Measurements from ENCODE around the gene MTHFD1. TPM values are rescaled to one million over a fixed set of nuclear protein-coding genes. Genes with fewer than 3 reads are reported as not detected.
A peak's percentile ranks its signal among the peaks of the same experiment; 100 is the strongest.

MTHFD1 gene
- total RNA-seq, 1 experiment from 2014 or later: 153 TPM

DNA sequence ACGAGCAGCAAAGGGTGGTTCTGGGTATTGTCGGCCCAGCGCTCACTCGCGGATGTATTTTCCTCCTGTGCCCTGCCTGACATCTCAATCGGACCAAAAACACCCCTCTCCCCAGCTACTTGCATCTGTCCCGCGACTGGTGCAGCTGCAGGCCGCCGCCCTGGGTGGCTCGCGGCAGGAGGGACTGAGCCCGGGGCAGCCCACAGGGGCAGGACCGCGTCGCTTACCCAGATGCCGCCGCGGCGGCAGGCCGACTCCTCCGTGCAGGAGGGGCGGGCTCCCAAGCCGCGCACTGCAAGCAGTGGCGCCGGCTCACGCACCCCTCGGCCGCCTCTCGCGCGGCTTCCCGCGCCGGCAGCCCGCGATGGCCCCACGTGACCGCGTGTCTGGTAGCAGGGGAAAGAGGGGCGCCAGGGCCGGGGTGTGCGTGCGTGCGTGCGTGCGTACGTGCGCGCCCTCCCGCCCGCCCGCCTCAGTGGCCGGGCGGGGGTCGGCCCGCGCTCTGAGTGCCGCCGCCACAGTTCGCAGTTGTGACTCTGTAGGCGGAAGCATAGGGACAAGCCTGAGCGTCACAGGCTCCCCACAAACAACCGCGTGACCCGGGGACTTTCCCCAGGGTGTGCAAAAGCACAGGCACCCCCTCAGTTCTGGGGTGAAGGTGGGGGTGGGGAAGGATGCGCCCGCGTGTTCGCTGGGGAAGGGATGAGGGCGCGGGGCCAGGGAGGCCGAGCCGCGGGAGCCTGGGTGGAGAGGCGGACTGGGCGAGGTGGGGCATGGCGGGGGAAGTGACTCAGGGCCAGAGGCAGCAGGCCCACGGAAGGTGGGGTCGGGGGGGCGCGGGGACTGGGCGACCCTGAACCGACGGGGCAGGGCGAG is 115.5 kb downstream of the MTHFD1 start, which contains the start of gene ZBTB25:
ZBTB25 (minus strand) TSS at position 405 of the 876 bp plus-strand sequence. CDS start 13,305 bp downstream, outside the sequence.
- POLR2A ChIA-PET: interaction anchor here (0.6 to 1.3 kb wide), 6 partner anchors 18 to 486 kb away, joined by 3 to 5 read pairs (median 4); partner anchors contain the start of gene MTHFD1
- CTCF ChIA-PET: interaction anchor here (3.2 kb wide), 1 partner anchor 8 kb away, joined by 9 read pairs; no protein-coding TSS in a partner anchor
- intact Hi-C loops (cut with micrococcal nuclease): loop anchor here (2.0 kb wide), 1 partner anchor 165 kb away; no protein-coding TSS in a partner anchor
- TF ChIP-seq, protein P1, sequence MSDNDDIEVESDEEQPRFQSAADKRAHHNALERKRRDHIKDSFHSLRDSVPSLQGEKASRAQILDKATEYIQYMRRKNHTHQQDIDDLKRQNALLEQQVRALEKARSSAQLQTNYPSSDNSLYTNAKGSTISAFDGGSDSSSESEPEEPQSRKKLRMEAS (IDR thresholded peaks at IDR 0.05): no peak
- TF ChIP-seq EZH2phosphoT487 (IDR thresholded peaks at IDR 0.05; ENCODE audit: borderline replicate concordance) (no peak), CBX3 (IDR thresholded peaks at IDR 0.05; ENCODE audit: low read depth) (no peak), EGR1 (IDR thresholded peaks at IDR 0.05; ENCODE audit: low read depth) (no peak), SP1 (IDR thresholded peaks at IDR 0.05; ENCODE audit: low read depth) (no peak), POLR2A (IDR thresholded peaks at IDR 0.05; ENCODE audit: borderline replicate concordance, extremely low read depth, insufficient read depth, insufficient read length) (peak; percentile 73), SRF (IDR thresholded peaks at IDR 0.05; ENCODE audit: low read depth) (no peak), ELF1 (IDR thresholded peaks at IDR 0.05; ENCODE audit: borderline replicate concordance, low read depth) (no peak), EZH2 (IDR thresholded peaks at IDR 0.05) (no peak), SIN3A (IDR thresholded peaks at IDR 0.05; ENCODE audit: low read depth) (no peak), CEBPB (IDR thresholded peaks at IDR 0.05; ENCODE audit: low read depth) (no peak), RAD21 (IDR thresholded peaks at IDR 0.05; ENCODE audit: low read depth) (no peak), ZNF274 (IDR thresholded peaks at IDR 0.05; ENCODE audit: low read depth, low read length) (no peak), POLR2AphosphoS5 (IDR thresholded peaks at IDR 0.05; ENCODE audit: low read depth, low read length) (peak; percentile 61)
- TF ChIP-seq, protein P2, sequence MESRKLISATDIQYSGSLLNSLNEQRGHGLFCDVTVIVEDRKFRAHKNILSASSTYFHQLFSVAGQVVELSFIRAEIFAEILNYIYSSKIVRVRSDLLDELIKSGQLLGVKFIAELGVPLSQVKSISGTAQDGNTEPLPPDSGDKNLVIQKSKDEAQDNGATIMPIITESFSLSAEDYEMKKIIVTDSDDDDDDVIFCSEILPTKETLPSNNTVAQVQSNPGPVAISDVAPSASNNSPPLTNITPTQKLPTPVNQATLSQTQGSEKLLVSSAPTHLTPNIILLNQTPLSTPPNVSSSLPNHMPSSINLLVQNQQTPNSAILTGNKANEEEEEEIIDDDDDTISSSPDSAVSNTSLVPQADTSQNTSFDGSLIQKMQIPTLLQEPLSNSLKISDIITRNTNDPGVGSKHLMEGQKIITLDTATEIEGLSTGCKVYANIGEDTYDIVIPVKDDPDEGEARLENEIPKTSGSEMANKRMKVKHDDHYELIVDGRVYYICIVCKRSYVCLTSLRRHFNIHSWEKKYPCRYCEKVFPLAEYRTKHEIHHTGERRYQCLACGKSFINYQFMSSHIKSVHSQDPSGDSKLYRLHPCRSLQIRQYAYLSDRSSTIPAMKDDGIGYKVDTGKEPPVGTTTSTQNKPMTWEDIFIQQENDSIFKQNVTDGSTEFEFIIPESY (IDR thresholded peaks at IDR 0.05; ENCODE audit: extremely low read depth, insufficient replicate concordance, low read length): peak; percentile 92
- TF ChIP-seq, protein P3, sequence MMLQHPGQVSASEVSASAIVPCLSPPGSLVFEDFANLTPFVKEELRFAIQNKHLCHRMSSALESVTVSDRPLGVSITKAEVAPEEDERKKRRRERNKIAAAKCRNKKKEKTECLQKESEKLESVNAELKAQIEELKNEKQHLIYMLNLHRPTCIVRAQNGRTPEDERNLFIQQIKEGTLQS (IDR thresholded peaks at IDR 0.05): no peak
- TF ChIP-seq, protein P4, sequence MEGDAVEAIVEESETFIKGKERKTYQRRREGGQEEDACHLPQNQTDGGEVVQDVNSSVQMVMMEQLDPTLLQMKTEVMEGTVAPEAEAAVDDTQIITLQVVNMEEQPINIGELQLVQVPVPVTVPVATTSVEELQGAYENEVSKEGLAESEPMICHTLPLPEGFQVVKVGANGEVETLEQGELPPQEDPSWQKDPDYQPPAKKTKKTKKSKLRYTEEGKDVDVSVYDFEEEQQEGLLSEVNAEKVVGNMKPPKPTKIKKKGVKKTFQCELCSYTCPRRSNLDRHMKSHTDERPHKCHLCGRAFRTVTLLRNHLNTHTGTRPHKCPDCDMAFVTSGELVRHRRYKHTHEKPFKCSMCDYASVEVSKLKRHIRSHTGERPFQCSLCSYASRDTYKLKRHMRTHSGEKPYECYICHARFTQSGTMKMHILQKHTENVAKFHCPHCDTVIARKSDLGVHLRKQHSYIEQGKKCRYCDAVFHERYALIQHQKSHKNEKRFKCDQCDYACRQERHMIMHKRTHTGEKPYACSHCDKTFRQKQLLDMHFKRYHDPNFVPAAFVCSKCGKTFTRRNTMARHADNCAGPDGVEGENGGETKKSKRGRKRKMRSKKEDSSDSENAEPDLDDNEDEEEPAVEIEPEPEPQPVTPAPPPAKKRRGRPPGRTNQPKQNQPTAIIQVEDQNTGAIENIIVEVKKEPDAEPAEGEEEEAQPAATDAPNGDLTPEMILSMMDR (IDR thresholded peaks at IDR 0.05 in 2 of 3, conservative IDR thresholded peaks at IDR 0.05 in 1 of 3; ENCODE audit: borderline replicate concordance in 1 of 3, insufficient read depth in 1 of 3, low read depth in 2 of 3, low read length in 2 of 3): no peak
- TF ChIP-seq, protein P5, sequence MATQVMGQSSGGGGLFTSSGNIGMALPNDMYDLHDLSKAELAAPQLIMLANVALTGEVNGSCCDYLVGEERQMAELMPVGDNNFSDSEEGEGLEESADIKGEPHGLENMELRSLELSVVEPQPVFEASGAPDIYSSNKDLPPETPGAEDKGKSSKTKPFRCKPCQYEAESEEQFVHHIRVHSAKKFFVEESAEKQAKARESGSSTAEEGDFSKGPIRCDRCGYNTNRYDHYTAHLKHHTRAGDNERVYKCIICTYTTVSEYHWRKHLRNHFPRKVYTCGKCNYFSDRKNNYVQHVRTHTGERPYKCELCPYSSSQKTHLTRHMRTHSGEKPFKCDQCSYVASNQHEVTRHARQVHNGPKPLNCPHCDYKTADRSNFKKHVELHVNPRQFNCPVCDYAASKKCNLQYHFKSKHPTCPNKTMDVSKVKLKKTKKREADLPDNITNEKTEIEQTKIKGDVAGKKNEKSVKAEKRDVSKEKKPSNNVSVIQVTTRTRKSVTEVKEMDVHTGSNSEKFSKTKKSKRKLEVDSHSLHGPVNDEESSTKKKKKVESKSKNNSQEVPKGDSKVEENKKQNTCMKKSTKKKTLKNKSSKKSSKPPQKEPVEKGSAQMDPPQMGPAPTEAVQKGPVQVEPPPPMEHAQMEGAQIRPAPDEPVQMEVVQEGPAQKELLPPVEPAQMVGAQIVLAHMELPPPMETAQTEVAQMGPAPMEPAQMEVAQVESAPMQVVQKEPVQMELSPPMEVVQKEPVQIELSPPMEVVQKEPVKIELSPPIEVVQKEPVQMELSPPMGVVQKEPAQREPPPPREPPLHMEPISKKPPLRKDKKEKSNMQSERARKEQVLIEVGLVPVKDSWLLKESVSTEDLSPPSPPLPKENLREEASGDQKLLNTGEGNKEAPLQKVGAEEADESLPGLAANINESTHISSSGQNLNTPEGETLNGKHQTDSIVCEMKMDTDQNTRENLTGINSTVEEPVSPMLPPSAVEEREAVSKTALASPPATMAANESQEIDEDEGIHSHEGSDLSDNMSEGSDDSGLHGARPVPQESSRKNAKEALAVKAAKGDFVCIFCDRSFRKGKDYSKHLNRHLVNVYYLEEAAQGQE (IDR thresholded peaks at IDR 0.05; ENCODE audit: low read depth): no peak

More for the DNA sequence above, 115.5 kb downstream of the MTHFD1 start, which contains the start of gene ZBTB25:
- peak within 1 kb of the TSS; percentile 95 for H3K27ac ChIP-seq (ENCODE audit: low read depth, low read length)
- H2AFZ ChIP-seq (ENCODE audit: low read depth, low read length, poor library complexity, severe bottlenecking): no peak within 1 kb of the TSS
- H3K4me2 ChIP-seq (ENCODE audit: low read length): peak within 1 kb of the TSS; percentile 89
- no peaks in the 10 kb centered on the region for H4K20me1 ChIP-seq (ENCODE audit: insufficient read depth)
- peaks cover 0 to 3% of the 10 kb centered on the region in 2 experiments; a peak in 1 of 4 replicates for H3K36me3 ChIP-seq (ENCODE audit: control insufficient read depth in 1 of 2, insufficient read depth in 2 of 2, low read length in 2 of 2)
- RAD21 ChIA-PET (ENCODE audit: low non-redundant PET in 1 of 2, low total read pairs in 2 of 2, uncharacterized antibody in 2 of 2, unreplicated experiment in 2 of 2): interaction anchor here in 1 of 2 experiments (1.0 kb wide), 1 partner anchor 376 kb away, joined by 4 read pairs; the partner anchor contains the start of gene SPTB
- ATAC-seq: peak; percentile 76
- BruUV-seq (replicated peaks): no TSS peak
- no peaks in the 10 kb centered on the region for H3K9me2 ChIP-seq (ENCODE audit: insufficient read depth)
- peaks cover 30 to 51% of the 10 kb centered on the region in 2 experiments for H3K4me1 ChIP-seq (ENCODE audit: control insufficient read depth in 1 of 2, insufficient read depth in 2 of 2, low read length in 2 of 2)
- peak within 1 kb of the TSS; percentile 74 to 97 for H3K4me3 ChIP-seq (replicated peaks in 1 of 2; ENCODE audit: low read depth in 1 of 2, low read length in 2 of 2)
- DNase-seq (ENCODE audit: low read depth, low spot score): peak; percentile 90
- no peaks in the 10 kb centered on the region for H3K27me3 ChIP-seq (ENCODE audit: insufficient read depth, low read length)
- peak within 1 kb of the TSS; percentile 85 for H3K9ac ChIP-seq (ENCODE audit: low read length)
- H3K79me2 ChIP-seq (ENCODE audit: insufficient read depth, low read length): peaks cover 81% of the 10 kb centered on the region
- no peaks in the 10 kb centered on the region for H3K9me3 ChIP-seq (ENCODE audit: control insufficient read depth in 1 of 2, insufficient read depth in 1 of 2, low read depth in 1 of 2, low read length in 2 of 2)
